WTC11 (cell line): ENCODE measurements around the gene DNAH5.

Experiments
- CTCF ChIP-seq: fragments of 200-600 bp; IDR thresholded peaks from 2 replicates; pipeline ENCODE4 v1.8.0; 2022; ENCODE audit warnings: antibody characterized with exemption
- E2F4 ChIP-seq: sonication (generic); formaldehyde crosslinking; IDR thresholded peaks from 2 replicates; pipeline ENCODE4 v1.8.1; 2022; ENCODE audit warnings: low read depth, mild to moderate bottlenecking, moderate library complexity, missing genetic modification reagents, borderline replicate concordance
- ETV6 ChIP-seq: sonication (generic); formaldehyde crosslinking; IDR thresholded peaks from 2 replicates; pipeline ENCODE4 v1.8.1; 2022; ENCODE audit warnings: mild to moderate bottlenecking, missing genetic modification reagents
- FOXJ3 ChIP-seq: sonication (generic); formaldehyde crosslinking; IDR thresholded peaks from 2 replicates; pipeline ENCODE4 v1.9.0; 2021; ENCODE audit warnings: missing genetic modification reagents, mild to moderate bottlenecking, borderline replicate concordance
- MAX ChIP-seq: sonication (generic); formaldehyde crosslinking; IDR thresholded peaks from 2 replicates; pipeline ENCODE4 v1.8.0; 2022; ENCODE audit warnings: mild to moderate bottlenecking, missing genetic modification reagents
- PRDM15 ChIP-seq: sonication (generic); formaldehyde crosslinking; IDR thresholded peaks from 2 replicates; pipeline ENCODE4 v1.8.0; 2022; ENCODE audit warnings: missing genetic modification reagents
- TCF7 ChIP-seq: sonication (generic); formaldehyde crosslinking; IDR thresholded peaks from 2 replicates; pipeline ENCODE4 v1.8.0; 2022; ENCODE audit warnings: mild to moderate bottlenecking, low read depth, missing genetic modification reagents, moderate library complexity
- TEAD4 ChIP-seq: sonication (generic); formaldehyde crosslinking; IDR thresholded peaks from 2 replicates; pipeline ENCODE4 v1.8.0; 2022; ENCODE audit warnings: mild to moderate bottlenecking, missing genetic modification reagents
- USF2 ChIP-seq: sonication (generic); formaldehyde crosslinking; IDR thresholded peaks from 2 replicates; pipeline ENCODE4 v1.8.1; 2023; ENCODE audit warnings: mild to moderate bottlenecking, missing genetic modification reagents, moderate library complexity
- ZBTB21 ChIP-seq: sonication (generic); formaldehyde crosslinking; IDR thresholded peaks from 2 replicates; pipeline ENCODE4 v1.8.1; 2023; ENCODE audit warnings: mild to moderate bottlenecking, missing genetic modification reagents, borderline replicate concordance
- ZNF138 ChIP-seq: sonication (generic); formaldehyde crosslinking; conservative IDR thresholded peaks from 2 replicates; pipeline ENCODE4 v1.8.1; 2022; ENCODE audit warnings: mild to moderate bottlenecking, moderate library complexity, missing genetic modification reagents
- ZNF416 ChIP-seq: fragments of 250-450 bp; sonication (Bioruptor Pico); IDR thresholded peaks from 2 replicates; pipeline ENCODE4 v1.9.0; 2021; ENCODE audit warnings: mild to moderate bottlenecking, inconsistent platforms

GRCh38 chr5:13921578-13921977 is 22.9 kb downstream of the DNAH5 start:
- TF ChIP-seq CTCF (no peak), PRDM15 (no peak), ETV6 (CRISPR knock-in tag) (no peak), USF2 (CRISPR knock-in tag) (no peak), E2F4 (CRISPR knock-in tag) (no peak), FOXJ3 (CRISPR knock-in tag) (no peak), ZNF138 (no peak), TEAD4 (CRISPR knock-in tag) (no peak), ZBTB21 (CRISPR knock-in tag) (no peak), MAX (CRISPR knock-in tag) (no peak), TCF7 (no peak), ZNF416 (no peak)
